ENCODE results near the gene SLC9B2. TPM values are rescaled to one million over a fixed set of nuclear protein-coding genes. Genes with fewer than 3 reads are reported as not detected.
A peak's percentile ranks its signal among the peaks of the same experiment; 100 is the strongest.

The SLC9B2 gene, protein sequence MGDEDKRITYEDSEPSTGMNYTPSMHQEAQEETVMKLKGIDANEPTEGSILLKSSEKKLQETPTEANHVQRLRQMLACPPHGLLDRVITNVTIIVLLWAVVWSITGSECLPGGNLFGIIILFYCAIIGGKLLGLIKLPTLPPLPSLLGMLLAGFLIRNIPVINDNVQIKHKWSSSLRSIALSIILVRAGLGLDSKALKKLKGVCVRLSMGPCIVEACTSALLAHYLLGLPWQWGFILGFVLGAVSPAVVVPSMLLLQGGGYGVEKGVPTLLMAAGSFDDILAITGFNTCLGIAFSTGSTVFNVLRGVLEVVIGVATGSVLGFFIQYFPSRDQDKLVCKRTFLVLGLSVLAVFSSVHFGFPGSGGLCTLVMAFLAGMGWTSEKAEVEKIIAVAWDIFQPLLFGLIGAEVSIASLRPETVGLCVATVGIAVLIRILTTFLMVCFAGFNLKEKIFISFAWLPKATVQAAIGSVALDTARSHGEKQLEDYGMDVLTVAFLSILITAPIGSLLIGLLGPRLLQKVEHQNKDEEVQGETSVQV
- total RNA-seq = 10 to 100 TPM; 19.0 to 28.8 TPM

DNA sequence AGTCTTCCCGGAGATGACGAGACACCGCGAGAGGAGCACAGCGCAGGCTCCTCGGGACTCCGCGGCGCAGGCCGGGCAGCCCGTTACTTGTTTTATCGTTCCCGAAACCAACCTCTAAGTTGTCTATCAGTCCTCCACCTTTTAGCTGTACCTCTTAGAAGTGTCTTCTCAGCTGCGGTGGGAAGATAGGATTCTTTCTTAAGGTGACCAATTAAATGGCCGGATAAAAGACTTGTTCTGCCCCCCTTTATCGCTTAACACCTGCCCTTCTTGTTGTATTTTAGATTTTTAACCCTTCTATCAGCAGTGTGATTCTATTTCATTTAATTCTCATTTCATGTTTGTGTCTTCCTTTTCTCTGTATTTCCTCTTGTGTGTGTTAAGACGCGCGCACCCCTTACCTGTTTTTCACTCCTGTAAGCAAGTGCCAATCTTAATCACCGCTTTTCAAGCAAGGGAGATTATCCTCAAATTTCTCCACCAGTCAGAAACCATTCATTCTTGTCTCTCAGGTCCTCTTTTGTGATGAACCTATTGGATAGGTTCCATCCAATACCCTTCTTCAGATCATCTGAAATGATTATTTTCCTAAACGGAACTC is at the start of gene SLC9B2:
SLC9B2 (minus strand) TSS at position 15 of the 601 bp plus-strand sequence. CDS start 9,211 bp downstream, outside the sequence.
- Mint-ChIP-seq H3K27ac (peak within 1 kb of the TSS; percentile 95 to 99), H3K36me3 (peaks cover 24 to 29% of the 10 kb centered on the region in 2 donors), H3K9me3 (no peaks in the 10 kb centered on the region)
- peak; percentile 73 to 82 for ATAC-seq
- DNase-seq (ENCODE audit: low spot score in 2 of 2) = peak in 1 of 2 donors; percentile 17

DNA sequence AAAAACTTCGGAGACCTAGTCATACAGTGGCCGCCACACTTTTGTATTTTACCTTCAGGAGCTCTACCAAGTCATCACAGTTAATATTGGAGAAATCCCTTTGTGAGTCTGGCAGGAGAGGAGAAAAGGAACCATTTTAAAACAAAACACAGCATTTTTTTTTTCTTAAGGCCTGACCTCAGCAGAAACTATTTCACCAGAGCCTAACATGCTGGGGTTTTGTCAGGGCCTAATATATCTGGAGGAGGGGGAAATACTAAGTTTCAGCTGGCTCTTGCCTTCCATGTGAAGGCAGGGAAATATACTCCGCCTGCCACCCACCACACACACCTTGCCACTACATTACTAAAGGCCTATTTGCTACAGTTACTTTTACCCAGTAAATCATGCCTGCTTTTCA is 49.6 kb upstream of the SLC9B2 start:
- H3K9me3 Mint-ChIP-seq = peaks cover 13 to 14% of the 10 kb centered on the region in 2 donors
- peaks cover 36 to 49% of the 10 kb centered on the region in 2 donors for H3K36me3 Mint-ChIP-seq
- DNase-seq (ENCODE audit: low spot score in 2 of 2) = no peak
- H3K27ac Mint-ChIP-seq = no peak overlapping the region
- no peak for ATAC-seq

DNA sequence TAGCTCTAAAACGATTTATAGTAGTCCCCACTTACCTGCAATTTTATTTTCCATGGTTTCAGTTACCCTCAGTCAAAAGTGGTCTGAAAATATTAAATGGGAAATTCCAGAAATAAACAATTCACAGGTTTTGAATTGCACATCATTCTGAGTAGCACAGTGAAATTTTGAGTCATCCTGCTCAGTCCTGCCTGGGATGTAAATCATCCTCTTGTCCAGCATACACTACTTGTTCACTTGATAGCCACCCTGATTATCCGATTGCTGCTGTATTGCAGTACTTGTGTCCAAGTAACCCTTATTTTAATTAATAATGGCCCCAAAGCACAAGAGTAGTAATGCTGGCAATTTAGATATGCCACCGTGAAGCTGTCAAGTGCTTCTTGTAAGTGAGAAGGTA is 46.6 kb upstream of the SLC9B2 start:
- Mint-ChIP-seq H3K9me3 (peaks cover 7 to 8% of the 10 kb centered on the region in 2 donors), H3K27ac (no peak overlapping the region), H3K36me3 (peaks cover 23% of the 10 kb centered on the region in 2 donors)
- no peak for DNase-seq (ENCODE audit: low spot score in 2 of 2)
- no peak for ATAC-seq

DNA sequence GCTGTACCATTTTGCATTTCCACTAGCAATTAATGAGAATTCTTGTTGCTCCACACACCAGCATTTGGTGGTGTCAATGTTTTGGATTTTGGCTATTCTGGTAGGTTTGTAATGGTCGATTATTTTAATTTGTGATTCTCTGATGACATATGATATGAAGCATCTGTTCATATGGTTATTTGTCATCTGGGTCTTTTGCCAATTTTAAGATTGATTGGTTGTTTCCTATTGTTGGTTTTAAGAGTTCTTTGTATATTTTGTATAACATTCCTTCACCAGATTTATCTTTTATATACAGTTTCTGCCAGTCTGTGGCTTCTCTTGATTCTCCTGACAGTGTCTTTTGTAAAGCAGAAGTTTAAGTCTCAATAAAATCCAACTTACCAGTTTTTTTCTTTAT is 41.6 kb upstream of the SLC9B2 start:
- Mint-ChIP-seq H3K27ac (no peak overlapping the region), H3K36me3 (peaks cover 0 to 4% of the 10 kb centered on the region in 2 donors), H3K9me3 (no peaks in the 10 kb centered on the region)
- ATAC-seq (no peak), DNase-seq (ENCODE audit: low spot score in 2 of 2) (no peak)

DNA sequence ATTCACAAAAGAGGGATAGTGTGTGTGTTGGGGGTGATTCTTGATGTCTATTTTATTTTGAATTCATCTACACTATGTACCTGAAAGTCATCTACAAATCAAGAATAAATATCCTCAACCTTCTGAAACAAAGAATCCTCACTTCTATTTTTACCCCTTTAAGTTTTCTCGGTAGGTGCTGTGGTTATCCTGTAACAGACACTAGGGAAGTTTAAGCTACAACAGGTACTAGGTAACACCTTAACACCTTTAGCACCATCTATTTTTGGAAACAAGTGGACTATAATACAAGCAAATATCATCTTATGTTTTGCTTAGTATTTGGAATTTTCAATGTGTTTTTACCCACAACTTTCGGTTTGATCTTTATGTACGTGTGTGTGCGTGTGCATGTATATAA is 35.0 kb upstream of the SLC9B2 start:
- ATAC-seq (no peak), DNase-seq (ENCODE audit: low spot score in 2 of 2) (no peak)
- H3K27ac Mint-ChIP-seq = no peak overlapping the region
- peaks cover 0 to 16% of the 10 kb centered on the region in 2 donors for H3K36me3 Mint-ChIP-seq
- no peaks in the 10 kb centered on the region for H3K9me3 Mint-ChIP-seq

DNA sequence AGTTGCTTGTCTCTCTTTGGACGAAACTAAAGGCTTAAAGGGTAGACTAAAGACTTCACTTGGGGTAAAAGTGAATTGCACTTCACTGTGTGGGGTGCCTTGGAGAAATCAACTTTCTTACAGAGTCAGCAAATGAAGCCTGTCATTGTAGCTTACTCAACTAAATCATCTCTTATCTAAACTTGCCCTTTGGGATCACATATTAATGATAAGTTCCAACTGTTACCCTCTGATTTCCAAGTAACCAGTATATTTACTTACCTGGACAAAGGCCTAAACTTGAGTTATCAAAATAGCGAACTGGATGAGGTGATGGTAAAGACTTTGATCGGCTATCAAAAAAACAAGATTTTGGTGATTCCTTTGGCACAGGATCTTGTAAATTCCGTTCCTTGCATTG is 32.0 kb upstream of the SLC9B2 start:
- Mint-ChIP-seq H3K36me3 (peaks cover 0 to 20% of the 10 kb centered on the region in 2 donors), H3K9me3 (no peaks in the 10 kb centered on the region), H3K27ac (no peak overlapping the region)
- no peak for ATAC-seq
- DNase-seq (ENCODE audit: low spot score in 2 of 2) = no peak

DNA sequence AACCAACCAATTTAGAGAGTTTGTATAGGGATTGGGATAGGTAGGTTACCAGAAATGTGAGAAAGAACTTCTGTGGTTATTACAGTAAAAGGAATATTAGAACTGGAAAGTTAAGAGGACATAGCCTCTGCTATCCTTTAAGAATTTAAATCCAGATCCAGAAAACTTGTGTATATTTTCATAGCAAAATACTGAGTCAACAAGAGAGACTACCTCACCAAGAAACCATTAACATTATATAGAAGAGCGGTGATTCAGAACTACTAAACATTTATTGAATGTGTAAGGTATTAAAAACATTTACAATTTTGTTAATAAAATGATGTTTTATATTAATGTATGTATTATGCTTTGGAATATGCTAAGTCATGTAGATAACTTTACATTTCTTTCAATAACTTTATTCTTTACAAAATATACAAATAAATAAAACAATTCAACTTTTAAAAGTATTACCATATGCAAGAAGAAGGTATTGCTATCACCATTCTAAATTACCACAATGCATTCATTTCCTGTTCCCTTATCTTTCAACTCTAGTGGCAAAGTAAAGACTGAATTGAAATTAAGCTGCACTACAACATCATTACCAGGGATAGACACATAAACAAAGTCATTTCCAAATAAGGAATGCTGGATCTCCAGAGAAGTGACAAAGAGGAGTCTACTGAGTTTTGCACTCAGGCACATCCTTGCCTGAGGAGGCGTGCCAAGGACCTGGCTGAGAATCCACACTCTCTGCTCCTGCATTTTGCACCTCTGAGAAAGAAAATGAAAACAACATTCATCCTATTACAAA is 29.2 kb upstream of the SLC9B2 start:
- Mint-ChIP-seq H3K36me3 (peaks cover 0 to 20% of the 10 kb centered on the region in 2 donors), H3K27ac (peak overlapping the region in 1 of 2 donors; percentile 85), H3K9me3 (no peaks in the 10 kb centered on the region)
- ATAC-seq (no peak), DNase-seq (ENCODE audit: low spot score in 2 of 2) (no peak)

DNA sequence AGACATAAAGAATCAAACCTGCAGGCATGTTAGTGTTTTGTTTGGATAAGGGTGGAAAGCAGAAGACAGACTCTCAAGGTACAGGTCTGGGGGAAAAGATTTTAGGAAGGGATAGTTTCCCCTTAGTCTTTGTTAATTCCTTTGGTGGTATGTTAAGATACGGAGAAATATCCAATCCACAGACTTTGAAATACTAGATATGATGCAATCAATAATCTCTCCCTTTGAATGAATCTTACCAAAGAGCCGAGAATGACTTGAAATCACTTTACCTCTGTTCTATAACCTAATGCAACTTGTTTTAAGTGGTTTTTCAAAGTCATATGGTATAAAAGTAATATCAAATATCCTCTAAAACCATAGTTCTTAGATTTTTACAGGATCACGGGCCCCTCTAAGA is 28.3 kb upstream of the SLC9B2 start:
- ATAC-seq = no peak
- peaks cover 0 to 20% of the 10 kb centered on the region in 2 donors for H3K36me3 Mint-ChIP-seq
- no peaks in the 10 kb centered on the region for H3K9me3 Mint-ChIP-seq
- DNase-seq (ENCODE audit: low spot score in 2 of 2) = no peak
- H3K27ac Mint-ChIP-seq = no peak overlapping the region

DNA sequence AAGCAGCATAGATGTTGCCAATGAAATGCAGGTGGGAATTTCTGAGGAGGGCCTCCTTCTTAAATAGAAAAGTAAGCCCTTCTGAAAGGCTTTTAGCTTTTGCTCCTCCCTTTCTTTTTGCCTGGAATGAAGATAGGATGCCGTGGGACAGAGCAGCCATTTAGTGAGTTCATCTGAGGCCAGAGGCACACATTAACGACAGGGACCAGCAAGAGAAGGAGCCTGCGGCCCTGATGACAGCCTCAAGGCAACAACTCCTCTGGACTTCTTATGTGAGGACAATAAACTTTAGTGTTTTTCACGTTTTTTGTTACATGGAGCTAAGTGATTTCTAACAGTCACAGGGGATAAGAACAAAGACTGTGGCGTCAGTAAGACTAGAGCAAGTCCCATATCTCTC is 24.1 kb upstream of the SLC9B2 start:
- no peaks in the 10 kb centered on the region for H3K9me3 Mint-ChIP-seq
- peaks cover 0 to 6% of the 10 kb centered on the region in 2 donors for H3K36me3 Mint-ChIP-seq
- ATAC-seq (no peak), DNase-seq (ENCODE audit: low spot score in 2 of 2) (no peak)
- H3K27ac Mint-ChIP-seq = no peak overlapping the region

DNA sequence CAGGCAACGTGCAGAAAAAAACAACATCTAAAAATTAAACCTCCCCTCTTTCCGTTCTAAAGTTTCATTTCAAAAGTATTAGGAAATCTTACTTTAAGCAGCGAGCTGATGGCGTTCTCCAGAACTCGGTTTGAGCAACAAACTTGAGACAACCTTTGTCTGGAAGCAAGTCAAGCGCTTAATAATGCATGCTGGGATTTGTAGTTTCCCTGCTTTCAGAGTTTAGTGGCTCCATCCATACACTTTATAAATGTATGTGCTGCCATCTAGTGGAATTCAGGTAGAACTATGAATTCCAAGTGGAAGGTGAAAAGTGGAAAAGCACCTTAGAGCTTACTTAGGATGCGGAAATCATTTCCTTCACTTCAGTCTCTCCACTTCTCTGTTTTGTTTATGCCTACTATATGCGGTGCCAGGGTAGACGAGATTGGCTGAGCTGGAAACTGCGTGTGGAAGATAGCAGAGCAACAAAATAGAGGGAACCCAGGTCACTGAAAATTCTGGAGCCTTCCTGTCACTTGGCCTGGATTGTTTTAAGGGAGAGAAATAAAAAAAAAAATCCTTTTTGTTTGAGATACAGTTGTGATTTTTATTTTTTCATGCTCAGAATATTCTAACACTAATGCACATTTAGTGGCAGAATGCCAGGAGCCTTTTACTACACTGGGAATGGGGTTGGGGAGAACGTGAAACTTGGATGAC is 23.3 kb upstream of the SLC9B2 start, which contains the start of gene BDH2:
BDH2 (minus strand) TSS at position 144 of the 702 bp plus-strand sequence. CDS start 3,580 bp downstream, outside the sequence.
- Mint-ChIP-seq H3K36me3 (peaks cover 0 to 6% of the 10 kb centered on the region in 2 donors), H3K9me3 (no peaks in the 10 kb centered on the region), H3K27ac (peak within 1 kb of the TSS; percentile 92 to 98)
- no peak for DNase-seq (ENCODE audit: low spot score in 2 of 2)
- peak; percentile 97 for ATAC-seq

DNA sequence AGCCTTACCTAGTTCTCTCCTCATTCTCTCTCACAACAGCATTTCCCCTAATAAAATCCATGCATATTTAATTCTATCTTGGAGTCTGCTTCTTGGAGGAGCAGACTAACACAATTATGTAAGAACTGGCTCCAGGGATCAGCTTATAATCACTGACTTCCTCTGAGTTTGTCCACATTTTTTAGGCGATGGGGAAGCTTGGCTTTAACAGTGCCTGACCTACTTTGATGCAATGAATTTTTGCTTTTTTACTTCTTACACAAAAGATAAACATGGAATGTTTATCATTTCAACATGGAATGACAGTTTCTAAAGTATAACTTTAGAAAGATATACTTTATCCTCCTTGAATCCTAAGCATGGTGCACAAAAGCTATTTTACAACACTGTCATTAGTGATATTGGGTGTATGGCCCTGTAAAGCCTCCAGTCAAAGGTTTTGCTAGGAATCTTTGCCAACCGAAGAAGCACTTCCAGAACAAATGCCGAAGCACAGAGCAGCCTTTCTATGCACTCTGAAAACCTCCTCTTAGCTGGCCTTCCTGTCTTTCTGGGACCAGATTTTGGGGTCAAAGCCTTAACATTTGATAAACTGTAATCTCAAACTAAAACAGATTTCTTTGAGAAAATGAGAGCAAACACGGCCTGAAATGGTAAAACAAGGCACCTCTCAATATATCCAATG is 22.3 kb upstream of the SLC9B2 start:
- Mint-ChIP-seq H3K9me3 (no peaks in the 10 kb centered on the region), H3K36me3 (peaks cover 0 to 6% of the 10 kb centered on the region in 2 donors), H3K27ac (peak overlapping the region; percentile 92 to 98)
- DNase-seq (ENCODE audit: low spot score in 2 of 2) (no peak), ATAC-seq (no peak)

DNA sequence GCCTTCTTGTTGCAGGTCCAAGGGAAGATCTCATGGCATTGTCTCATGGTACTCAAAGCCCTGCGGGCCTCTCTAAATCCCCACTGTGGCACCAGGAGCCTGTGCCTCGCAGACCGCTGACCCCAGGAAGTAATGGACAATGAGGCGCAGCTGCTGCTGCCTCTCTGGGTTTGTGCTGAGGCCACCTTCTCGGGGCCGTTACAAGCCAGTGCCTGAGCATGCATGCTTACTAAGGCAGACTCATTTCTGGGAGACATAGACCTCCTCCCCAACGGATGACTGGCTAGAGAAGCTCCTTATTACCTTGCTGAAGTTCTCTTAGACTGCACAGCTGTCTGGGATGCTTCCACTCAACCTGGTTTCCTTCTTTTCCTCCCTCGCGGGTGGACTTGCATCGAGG is 21.8 kb upstream of the SLC9B2 start:
- no peak for ATAC-seq

DNA sequence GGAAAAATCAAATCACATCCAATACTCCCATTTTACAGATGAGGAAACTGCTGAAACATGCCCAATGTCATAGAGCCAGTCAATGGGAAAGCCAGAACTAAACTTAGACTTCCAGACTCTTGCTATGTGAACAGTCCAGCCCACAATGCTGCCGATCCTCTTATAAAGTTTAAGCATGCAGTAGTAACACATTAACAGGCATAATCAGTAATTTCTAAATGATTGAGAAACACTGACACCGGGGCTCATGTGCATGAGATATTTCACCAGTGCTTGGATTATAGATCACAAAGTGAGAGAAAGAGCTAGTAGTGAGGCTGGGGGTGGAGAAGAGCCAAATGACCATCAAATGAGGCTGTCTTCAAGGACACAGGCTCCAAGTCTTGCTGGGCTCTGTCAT is 20.6 kb upstream of the SLC9B2 start:
- ATAC-seq (no peak), DNase-seq (ENCODE audit: low spot score in 2 of 2) (no peak)
- H3K27ac Mint-ChIP-seq = no peak overlapping the region
- no peaks in the 10 kb centered on the region for H3K9me3 Mint-ChIP-seq
- H3K36me3 Mint-ChIP-seq = peaks cover 0 to 6% of the 10 kb centered on the region in 2 donors

More for the DNA sequence above, 21.8 kb upstream of the SLC9B2 start:
- Mint-ChIP-seq H3K27ac (no peak overlapping the region), H3K9me3 (no peaks in the 10 kb centered on the region), H3K36me3 (peaks cover 0 to 6% of the 10 kb centered on the region in 2 donors)
- no peak for DNase-seq (ENCODE audit: low spot score in 2 of 2)

DNA sequence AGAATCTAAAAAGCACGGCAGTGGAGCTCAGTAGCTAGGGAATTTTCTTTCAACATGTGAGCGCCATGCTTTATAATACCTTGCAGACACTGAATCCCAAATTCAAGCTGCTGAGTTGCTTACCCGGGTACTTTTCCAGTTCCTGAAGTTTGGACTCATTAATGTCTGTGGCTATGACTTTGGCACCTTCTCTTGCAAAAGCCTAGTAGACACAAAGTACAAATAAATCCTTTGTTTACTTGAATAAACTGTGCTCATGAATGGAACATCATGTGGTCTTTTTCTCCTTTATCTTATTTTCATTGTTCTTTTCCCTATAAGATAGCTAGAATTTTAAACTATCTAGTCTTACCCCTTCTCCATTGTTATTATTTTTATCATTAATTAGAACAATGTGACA is 18.5 kb upstream of the SLC9B2 start:
- Mint-ChIP-seq H3K9me3 (no peaks in the 10 kb centered on the region), H3K27ac (no peak overlapping the region), H3K36me3 (peaks cover 0 to 6% of the 10 kb centered on the region in 2 donors)
- DNase-seq (ENCODE audit: low spot score in 2 of 2) = no peak
- ATAC-seq = no peak

DNA sequence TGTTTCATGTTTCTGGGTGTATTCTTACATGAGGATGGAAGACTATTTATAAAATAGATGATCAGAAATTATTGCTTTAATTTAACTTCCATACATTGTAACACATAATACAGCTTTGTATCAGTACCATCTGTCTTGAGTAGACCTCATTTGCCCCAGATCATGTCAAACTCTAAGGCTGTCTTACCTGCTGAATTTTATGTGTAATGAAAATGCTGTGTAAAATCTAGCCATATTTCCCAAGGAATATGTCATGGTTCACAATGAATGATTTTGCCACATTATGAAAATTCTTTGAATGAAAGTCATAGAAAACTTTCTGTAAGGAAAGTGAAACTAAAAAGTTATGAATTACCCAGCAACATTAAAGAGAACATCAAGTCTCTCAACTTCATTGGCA is 15.7 kb upstream of the SLC9B2 start:
- Mint-ChIP-seq H3K27ac (no peak overlapping the region), H3K36me3 (peaks cover 0 to under 1% of the 10 kb centered on the region in 2 donors), H3K9me3 (no peaks in the 10 kb centered on the region)
- ATAC-seq (peak in 1 of 2 donors; percentile 31), DNase-seq (ENCODE audit: low spot score in 2 of 2) (no peak)
